Right ventricle myocardium superior (tissue), 1 donor: Measurements from ENCODE around the gene POTEE. TPM values are rescaled to one million over a fixed set of nuclear protein-coding genes. Genes with fewer than 3 reads are reported as not detected.

ENCODE experiments used
- total RNA-seq: library from RNA; stranded (reverse); fragmentation: NEBNext Ultra II Directional; extraction: Animal tissue kit (Norgen Biotek cat#: 25700); gene quantifications from one replicate; pipeline ENCODE4 v1.2.1, GENCODE V29; 2021
- donor health status: DM: no; HTN: yes; CAD: no; lungs with severe emphysema.

The POTEE gene
- total RNA-seq, 1 donor from 2014 or later: not detected

Other genes with a start within 250 kb of the POTEE start
- gene FAM168B, start 116.1 kb upstream of the POTEE start, total RNA-seq: 83.6 TPM
- gene PLEKHB2, start 104.2 kb upstream of the POTEE start, total RNA-seq: 31.0 TPM
- gene RAB6D, start 154.6 kb downstream of the POTEE start, total RNA-seq: not detected